GM19468 (cell line): ENCODE measurements around the gene HEG1.

Experiments
- ATAC-seq: cut with Tn5 transposase; IDR thresholded peaks from one replicate; pipeline ENCODE4 v1.9.1; 2021; ENCODE audit warnings: mild to moderate bottlenecking, moderate library complexity, moderate number of reproducible peaks; ENCODE audit not compliant: unreplicated experiment; ENCODE audit errors: extremely low read depth

HEG1 gene

DNA sequence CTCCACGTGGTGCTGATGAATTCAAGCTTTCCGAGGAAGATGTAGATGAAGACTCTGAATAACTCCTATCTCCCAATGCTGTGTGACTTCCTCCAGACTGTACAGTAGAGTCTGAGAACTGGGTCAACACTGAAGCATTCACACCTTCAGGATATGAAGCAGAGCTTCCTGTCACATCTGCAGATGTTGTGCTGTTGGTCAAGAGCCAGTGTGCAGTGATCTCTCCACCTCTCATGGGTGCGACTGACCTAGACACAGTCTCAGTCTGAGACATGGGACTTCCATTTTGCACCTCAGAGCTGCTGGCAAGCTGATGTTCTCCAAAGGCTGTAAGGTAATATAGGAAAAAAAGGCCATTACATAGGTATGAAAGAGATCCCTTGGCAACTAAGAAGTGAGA, 36.5 kb downstream of the HEG1 start:
- no peak for ATAC-seq

DNA sequence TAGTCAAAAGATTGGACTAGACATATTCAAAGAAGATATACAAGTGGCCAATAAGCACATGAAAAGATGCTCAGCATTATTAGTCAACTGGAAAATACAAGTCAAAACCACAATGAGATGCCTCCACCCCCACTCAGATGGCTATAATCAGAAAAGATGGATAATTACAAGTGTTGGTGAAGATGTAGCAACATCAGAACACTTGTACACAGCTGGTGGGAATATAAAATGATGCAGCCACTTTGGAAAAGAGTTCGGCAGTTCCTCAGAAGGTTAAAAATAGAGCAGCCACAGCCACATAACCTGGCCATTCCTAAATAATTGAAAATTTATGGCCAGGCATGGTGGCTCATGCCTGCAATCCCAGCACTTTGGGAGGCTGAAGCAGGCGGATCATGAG, 38.4 kb downstream of the HEG1 start:
- ATAC-seq: no peak

DNA sequence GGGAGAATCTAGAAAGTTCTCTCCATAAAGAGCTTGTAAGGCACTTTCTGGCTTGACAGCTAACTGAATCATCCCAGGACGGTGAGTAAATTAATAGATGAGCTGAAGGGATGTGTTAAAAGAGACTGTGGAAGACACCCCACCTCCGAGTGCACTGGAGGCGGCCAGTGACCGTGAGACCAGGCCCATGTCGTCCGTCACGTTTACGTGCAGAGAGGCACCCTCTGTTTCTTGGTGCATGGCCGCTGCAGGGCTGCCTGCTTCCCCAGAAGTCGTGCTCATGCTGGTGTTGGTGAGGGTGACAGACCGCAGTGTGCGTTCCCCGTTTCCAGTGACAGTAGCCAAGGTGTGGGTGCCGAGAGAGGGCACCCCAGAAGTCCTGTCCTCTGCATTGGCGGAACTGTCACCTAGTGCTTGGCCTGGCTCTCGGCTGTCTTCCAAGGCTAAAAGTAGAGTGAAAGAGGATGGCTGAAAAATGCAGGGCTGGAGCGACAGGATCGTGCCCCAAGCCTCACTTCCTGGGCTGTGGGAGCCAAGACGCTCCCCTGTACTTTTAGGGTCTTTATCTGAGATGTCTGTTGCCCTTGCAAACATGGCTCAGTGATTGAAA, 41.1 kb downstream of the HEG1 start:
- no peak for ATAC-seq

DNA sequence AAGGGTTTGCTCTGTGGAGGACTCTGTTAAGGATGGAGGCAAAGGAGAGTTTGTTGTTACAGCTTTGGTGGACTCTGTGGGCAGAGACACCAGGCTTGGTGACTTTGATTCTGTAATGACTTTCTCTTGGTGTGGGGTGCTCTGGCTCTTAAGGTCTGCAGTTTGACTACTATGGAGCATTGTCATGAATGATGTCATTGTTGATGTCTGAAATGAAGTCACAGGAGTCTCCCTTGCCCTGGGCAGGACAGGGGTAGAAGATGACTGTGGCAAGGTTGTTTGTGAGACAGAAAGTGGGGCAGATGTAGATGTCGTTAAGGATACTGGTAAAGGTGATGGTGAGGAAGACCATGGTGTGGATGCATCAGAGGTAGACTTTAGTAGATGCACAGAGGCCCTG, 42.7 kb downstream of the HEG1 start:
- no peak for ATAC-seq

DNA sequence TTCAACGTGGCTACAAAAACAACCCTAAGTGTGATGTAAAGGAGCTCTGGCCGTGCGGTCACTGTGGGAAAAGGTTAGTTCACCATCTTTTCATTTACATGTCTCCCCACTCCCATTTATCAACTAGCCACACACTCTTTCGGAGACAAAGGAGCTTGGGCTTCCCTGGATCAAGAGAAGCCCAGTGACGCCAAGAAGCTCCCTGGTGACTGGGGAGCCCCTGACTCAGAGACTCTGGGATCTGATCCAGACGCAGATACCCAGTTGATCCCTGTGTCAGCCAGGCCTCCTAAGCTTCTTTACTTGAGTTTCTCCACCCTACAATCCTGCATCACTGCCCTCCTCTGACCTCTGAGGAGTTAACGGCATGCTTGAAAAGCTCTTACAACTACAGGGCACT, 43.9 kb downstream of the HEG1 start:
- ATAC-seq: no peak

DNA sequence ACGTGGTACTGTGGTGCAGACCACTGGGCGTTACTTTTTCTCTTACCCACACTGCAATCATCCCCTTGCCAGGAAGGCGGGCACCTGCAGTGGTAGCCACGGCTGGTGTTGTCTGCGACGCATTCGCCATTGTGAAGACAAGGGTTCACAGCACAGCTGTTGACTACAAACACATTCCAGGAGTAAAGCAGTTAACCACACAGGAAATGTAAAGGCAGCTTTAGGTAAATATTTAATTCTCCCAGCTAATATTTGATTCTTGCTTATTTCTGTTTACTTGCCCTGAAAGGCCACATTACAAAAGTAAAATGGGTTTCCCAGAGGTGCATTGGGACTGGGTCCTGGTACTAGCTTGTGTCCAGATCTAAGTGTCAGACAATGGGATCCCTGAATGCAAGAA, 45.4 kb downstream of the HEG1 start:
- ATAC-seq: no peak

DNA sequence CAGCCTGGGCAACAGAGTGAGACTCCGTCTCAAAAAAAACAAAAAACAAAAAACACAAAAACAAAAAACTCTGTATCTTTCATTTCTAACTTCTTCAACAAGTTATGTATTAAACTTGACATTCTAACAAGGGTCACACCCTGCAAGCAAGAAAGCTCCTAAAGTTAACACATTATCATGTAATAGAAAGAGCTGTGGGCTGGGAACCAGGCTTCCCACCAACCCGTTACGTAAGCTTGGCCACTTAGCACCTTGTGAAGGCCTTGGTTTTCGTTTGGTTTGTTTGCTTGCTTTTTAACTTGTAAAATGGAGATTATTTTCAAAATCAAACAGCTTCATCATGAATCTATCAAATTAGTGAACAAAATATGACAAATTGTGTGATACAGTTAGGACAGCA, 47.0 kb downstream of the HEG1 start:
- ATAC-seq: no peak

DNA sequence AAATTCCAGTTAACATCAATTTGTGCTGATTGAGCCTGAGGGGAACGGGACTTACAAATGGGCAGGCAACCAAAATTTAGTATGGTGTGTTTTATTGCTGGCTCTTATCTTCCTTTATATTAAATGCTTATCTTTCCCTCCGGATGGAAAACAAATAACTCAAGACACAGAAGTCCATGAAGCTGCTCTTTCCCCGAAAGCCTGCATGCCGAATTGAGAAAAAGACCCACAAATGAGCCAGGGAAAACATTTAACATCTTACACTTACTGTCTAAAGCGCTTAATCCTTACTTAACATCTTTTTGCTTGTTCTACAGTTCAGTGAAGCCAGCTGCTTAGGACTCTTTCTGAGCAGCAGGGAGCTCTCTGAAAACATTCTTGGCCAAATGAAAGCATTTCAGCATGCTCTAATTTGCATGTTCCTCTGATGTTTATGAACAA, 49.5 kb downstream of the HEG1 start:
- no peak for ATAC-seq

DNA sequence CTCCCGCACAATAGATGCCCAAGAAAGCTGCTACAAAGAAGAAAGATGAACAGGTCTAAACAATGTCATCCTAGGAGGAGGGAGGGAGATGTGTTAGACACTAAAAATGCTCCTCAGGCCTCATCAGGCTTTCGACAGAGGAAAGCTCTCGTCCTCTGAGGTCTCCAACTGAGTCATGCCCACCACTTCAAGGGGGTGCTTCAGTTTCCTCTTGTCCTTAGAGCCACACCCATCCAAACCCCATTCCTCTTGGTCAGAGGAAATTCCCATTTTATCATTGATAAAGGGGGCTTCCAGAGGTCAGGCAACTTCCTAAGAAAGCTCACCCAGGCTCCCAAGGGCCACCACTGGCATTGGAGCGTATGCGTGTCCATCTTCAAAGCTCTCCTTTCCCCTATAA, 50.1 kb downstream of the HEG1 start:
- ATAC-seq: no peak

DNA sequence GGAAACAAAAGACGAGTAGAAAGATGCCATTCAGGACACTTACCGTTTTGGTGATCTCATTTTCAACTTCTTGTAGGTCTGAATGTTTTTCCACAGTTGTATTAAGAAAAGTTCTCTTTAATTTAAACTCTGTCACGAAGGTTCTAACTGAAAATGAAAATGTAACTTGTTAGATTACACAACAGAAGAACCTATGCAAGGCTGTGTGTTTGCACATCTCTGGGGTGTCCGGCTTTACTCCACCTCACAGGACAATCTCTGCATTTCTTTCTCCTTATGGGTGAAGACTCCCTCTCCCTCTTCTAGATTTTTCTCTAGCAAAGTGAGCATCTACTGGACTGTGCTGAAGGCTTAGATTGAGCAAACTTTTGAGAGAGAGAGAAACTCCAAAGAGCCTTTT, 50.6 kb downstream of the HEG1 start:
- no peak for ATAC-seq

DNA sequence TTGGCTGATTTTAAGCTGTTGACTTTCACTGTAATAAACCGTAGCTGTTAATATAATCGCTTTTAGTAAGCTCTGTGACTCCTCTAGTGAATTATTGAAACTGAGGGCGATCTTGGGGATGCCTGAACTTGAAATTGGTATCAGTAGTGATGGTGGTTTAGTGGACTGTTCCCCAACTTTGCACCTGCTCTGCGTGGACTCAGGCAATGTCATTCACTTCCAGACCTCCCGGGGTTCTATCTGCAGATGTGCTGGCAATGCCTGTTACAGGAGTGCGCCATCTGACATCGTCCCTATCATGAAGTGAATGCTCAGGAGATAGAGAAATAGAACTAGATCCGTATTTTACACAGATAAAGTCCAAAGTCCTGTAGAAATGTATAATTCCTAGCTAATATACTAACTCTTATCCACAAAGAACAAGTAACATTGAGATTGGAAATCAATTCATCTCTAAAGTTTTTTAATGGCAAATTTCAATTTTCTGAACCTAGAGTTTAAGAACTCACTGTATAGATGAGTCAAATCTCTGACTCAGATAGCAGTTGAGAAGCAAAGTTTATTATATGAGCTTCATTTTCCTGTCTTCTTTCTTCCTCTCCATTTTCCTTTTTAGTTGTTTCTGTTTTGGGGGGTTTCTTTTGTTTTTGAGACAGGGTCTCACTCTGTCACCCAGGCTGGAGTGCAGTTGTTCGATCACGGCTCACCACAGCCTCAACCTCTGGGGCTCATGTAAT, 51.8 kb downstream of the HEG1 start:
- no peak for ATAC-seq

DNA sequence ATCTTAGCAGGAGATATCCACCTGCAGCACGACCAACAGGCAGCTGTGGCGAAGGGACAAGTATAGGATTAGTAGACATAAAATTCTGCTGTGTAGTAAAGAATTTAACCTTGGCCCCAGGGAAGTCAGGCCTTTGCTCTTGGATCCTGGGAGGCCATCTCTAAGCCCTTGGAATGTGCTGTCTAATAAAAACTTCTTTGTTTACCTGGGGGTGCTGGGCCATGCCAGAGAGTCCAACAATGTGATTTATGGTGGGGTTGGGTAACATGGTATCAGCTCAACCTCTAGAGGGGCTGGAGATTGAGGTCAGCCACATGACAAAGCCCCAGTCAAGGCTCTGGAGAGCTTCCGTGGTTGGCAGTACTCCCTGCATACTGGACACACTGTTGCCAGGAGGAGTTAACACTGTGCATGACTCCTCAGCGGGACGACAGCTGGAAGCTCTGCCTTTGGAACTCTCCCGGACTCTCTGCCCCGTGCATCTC, 52.4 kb downstream of the HEG1 start:
- ATAC-seq: no peak

DNA sequence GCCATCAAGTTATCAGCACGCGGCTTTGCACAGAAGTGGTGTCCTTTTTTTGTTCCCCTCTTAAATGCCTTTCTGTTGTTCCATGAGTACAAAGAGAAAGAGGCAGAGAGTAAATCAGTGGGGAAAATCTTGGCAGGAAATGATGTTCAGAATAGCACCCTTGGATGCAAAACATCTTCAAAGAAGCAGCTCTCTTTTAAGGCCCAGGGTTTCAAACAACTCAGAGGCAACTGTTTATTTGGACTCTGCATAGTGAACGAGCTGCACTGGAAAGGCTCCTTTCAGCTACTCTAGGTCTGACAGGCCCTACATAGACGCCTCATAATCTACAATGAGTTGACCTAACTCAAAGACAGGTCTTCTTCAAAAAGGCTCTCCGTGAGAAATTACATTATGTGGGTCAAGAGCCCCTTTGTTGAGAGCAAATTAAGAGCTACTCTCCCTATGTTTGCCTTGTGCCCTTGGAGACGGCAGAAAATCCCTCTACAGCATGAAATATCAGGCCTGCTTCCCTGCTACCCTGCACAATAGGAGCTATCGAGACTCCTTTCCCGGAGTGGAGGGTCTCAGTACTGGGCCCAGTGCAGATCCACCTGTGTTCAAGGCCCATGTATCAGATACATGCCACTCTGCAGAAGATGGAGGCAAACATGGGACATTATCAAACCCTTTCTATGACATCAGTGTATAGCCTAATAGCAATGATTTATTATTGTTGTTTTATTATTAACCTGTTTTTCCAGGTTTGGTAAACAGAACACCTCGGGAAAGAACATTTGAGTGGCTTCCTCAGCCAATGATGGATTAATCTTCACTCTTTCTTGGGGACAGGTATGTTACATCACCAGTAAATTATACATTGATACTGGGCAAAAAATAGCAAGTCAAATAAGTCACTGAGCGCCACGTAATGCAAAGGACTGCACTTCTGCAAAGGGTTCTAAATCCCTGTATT, 53.1 kb downstream of the HEG1 start:
- ATAC-seq: no peak

DNA sequence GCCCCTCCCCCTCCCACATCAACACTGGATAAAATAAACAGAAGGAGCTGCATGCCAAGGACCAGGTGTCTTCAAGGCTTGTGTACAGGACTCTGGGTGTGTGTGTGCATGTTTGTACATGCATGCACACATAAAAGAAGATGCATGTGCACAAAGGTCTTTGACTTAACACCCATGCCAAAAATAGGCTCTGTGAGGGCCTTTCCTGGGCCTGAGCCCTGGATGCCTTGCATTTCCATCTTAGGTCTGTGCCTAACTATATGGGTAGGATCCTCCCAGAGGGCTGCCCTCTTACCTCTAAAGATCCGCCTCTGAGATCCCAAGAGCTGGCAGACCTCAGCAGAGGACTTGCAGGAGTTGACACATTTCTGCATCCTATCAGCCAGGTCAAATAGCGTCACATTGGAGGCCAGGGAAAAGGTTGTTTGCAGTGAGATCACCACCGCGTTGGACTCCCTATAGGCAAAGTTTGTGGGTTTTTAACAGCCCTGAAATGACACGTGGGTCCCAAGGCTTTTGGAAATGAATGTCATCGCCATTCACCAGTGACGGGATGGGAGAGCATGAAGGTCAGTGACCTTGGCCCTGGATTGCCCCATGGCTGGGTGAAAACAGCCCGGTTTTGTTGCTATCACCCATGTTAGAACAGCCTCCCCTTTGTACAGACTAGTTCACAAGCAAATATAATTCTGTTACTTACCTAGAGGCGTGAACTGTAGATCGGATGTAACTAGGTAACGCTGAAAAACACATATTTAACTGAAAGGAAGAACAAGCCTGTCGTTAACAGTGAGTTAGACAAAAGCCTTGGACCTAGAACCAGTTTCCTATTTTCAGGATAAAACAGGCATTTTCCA, 54.0 kb downstream of the HEG1 start:
- ATAC-seq: no peak

DNA sequence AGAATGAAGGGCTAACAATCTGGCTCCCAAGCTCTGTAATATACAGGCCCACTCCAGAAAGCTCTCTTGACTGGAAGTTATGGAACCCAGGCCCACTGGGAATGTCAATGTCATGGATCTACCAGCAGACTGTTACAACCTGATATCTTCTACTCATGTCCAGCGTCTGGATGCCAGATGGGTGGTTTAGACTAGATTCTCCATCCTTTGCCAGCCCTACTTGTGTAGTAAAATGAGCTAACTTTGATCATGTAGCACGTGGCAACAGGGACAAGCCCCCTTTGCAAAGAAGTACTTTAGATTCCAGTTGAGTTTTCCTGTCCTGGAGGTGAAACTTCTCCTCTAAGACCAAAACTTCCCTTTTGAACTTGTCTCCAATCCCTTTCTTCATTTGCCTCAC, 55.1 kb downstream of the HEG1 start:
- no peak for ATAC-seq

DNA sequence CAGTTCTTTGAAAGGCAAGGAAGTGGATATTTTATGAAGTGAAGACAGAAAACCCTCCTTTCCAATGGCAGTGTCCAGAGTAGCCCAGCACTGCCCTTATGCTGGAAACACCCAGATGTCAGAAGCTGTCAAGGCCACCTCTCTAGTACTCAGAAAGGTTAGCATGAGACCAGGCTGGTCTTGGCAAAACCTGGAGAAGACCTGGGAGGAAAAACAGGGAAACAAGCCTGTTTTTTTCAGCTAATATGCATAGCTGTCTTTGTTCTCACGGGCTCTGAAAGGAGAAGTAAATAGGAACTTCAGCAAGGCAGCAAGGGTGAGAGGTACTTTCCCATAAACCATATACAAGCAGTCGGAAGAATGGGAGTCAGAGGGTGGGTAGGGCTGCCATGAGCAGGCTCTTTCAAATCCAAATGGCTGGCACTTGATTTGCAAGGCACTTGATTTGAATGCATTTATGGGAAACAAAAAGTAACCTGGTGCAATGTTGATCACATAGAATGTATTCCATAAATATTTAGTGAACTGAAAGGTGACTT, 55.8 kb downstream of the HEG1 start:
- ATAC-seq: no peak

DNA sequence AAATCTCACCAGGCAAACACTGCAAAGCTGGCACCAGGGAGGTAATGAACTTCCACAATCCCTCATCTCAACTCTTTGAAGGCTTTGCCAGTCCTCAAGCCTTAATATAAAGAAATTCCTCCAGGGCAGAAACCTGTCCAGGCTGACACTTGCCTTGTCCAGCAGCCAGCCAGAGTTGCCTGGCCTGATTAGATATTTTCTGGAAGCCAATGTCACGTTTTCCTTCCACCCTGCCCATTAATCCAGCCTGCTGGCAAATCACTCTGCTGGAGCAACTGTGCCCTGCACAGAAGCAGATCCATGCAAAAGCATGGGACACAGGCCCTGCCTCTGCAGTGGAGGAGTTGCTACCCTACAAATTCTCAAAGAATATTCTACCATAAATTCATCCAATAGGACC, 56.5 kb downstream of the HEG1 start:
- no peak for ATAC-seq

DNA sequence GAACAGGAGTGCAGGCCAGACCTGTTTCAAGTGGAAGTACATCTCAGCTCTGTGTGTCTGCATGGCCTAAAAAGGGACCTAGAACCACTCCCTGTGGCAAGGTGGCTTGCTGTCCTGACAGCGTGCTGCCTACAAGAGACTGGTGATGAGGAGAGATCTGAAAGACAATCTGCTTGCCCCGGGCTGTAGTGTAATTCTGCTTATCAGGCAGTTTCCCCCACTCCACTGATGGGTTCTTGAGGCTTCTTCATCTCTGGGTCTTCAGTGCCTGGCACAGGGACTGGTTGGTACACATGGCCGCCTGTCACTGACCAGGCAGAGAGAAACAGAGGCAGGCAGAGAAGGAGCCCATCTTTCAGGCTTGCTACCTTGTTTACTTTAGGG, 57.6 kb downstream of the HEG1 start:
- ATAC-seq: no peak

DNA sequence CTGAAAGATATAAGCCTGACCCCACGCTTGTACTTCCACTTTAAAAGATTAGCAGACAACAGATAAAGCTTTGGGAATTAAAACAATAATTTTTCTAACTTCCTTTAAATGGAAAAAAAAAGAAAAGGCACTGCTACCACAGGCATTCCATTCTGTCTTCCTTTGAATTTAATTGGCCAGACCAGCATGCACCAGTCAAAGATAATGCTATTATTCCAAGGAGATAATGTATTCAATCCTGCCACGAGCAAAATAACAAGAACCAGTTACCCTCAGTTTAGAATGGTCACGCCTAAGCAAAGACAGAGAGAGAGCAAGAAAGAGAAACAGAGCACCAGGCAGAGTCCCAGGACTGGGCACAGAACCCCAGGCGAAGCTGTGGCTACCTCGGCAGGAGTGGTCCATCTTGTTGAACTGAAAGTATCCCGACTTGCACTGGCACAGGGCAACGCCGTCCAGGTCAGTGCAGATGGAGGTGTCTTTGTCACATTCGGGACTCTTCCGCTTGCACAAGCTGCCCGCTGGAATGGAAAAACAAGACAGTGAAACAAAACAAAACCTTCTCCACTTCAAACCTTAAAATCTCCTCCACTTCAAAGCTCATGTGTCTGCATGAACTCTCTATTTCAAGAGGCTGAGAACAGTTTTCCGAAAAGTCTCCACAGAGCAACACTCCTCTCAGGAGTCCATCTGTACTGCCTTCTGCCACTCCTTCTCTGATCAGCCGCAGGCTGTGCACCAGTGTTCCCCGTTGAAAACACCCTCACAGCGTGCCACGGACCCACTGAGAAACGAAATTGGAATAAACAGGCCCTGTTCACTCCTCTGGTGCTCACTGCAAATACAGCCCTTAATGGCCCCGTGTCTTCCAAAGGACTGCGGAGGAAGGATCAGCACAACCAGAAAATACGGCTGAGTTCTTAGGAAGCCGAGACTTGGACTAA, 58.2 kb downstream of the HEG1 start:
- no peak for ATAC-seq
